Suprapubic skin (tissue), 4 donors: ENCODE data around the gene RPE. TPM values are rescaled to one million over a fixed set of nuclear protein-coding genes. Genes with fewer than 3 reads are reported as not detected.

Source experiments
- DNase-seq, 2 donors: peaks; one replicate each; pipeline ENCODE4 v3.0.0-alpha.2; 2019; ENCODE audit warnings: low spot score in 2 of 2
- H3K27ac ChIP-seq: fragments of 200-600 bp; sonication (generic); one replicate; pipeline ENCODE4 v1.5.1; 2019
- H3K27me3 ChIP-seq: fragments of 200-600 bp; sonication (generic); one replicate; pipeline ENCODE4 v1.5.1; 2019
- H3K36me3 ChIP-seq: fragments of 200-600 bp; sonication (generic); one replicate; pipeline ENCODE4 v1.5.1; 2019
- H3K4me1 ChIP-seq: fragments of 200-600 bp; sonication (generic); one replicate; pipeline ENCODE4 v1.5.1; 2019
- H3K4me3 ChIP-seq: fragments of 200-600 bp; sonication (generic); one replicate; pipeline ENCODE4 v1.5.1; 2019; ENCODE audit warnings: mild to moderate bottlenecking
- H3K9me3 ChIP-seq: fragments of 200-600 bp; sonication (generic); one replicate; pipeline ENCODE4 v1.5.1; 2019
- CTCF ChIP-seq, 2 donors: fragments of 200-600 bp in 1 of 2; fragments of 450-650 bp in 1 of 2; sonication (generic) in 1 of 2; IDR thresholded peaks; one replicate each; pipeline ENCODE4 v1.5.1; 2016 to 2019; ENCODE audit warnings: antibody characterized with exemption in 2 of 2, mild to moderate bottlenecking in 1 of 2, moderate library complexity in 1 of 2
- EP300 ChIP-seq: sonication (generic); formaldehyde crosslinking; IDR thresholded peaks from one replicate; pipeline ENCODE4 v1.6.1; 2017; ENCODE audit warnings: antibody characterized with exemption
- POLR2A ChIP-seq, 2 donors: fragments of 450-650 bp; IDR thresholded peaks; one replicate each; pipeline ENCODE4 v1.6.1; 2017; ENCODE audit warnings: antibody characterized with exemption in 2 of 2, mild to moderate bottlenecking in 2 of 2, moderate library complexity in 2 of 2
- POLR2AphosphoS5 ChIP-seq, 3 donors: sonication (generic); formaldehyde crosslinking; IDR thresholded peaks; one replicate each; pipeline ENCODE4 v1.6.1; 2017; ENCODE audit warnings: antibody characterized with exemption in 3 of 3
- WGBS: methylation state at CpG from one replicate; pipeline ENCODE4 v1.1.5; 2018; 5-methylcytosine and 5-hydroxymethylcytosine counted together
- total RNA-seq, 4 donors: library from RNA; depleted of rRNA; stranded (reverse); fragments of >200 nt; gene quantifications; one replicate each; pipeline ENCODE4 v1.1.0, GENCODE V29; 2016

Gene RPE
- total RNA-seq, 4 donors from 2014 or later = 33.6 to 74.0 (median 46.6) TPM

GRCh38 chr2:210050885-210051284 is 48.4 kb downstream of the RPE start:
- H3K4me3 ChIP-seq = no peak overlapping the region
- H3K9me3 ChIP-seq = peaks cover 3% of the 10 kb centered on the region
- TF ChIP-seq CTCF (IDR thresholded peaks at IDR 0.05) (no peak), EP300 (no peak), POLR2AphosphoS5 (IDR thresholded peaks at IDR 0.05) (no peak), POLR2A (IDR thresholded peaks at IDR 0.05) (no peak)
- WGBS = 100% methylated on average over 1 of the region's 1 CpG
- DNase-seq = no peak
- H3K27ac ChIP-seq = no peak overlapping the region
- H3K36me3 ChIP-seq = peaks cover 13% of the 10 kb centered on the region
- H3K4me1 ChIP-seq = no peaks in the 10 kb centered on the region
- H3K27me3 ChIP-seq = no peaks in the 10 kb centered on the region

GRCh38 chr2:210054696-210055095 is 52.3 kb downstream of the RPE start:
- no peak overlapping the region for H3K4me3 ChIP-seq
- TF ChIP-seq CTCF (IDR thresholded peaks at IDR 0.05) = no peak
- TF ChIP-seq EP300 = no peak
- TF ChIP-seq POLR2A (IDR thresholded peaks at IDR 0.05) = no peak
- TF ChIP-seq POLR2AphosphoS5 (IDR thresholded peaks at IDR 0.05) = no peak
- no peaks in the 10 kb centered on the region for H3K27me3 ChIP-seq
- WGBS = 95% methylated on average over 1 of the region's 1 CpG
- peaks cover 4% of the 10 kb centered on the region for H3K36me3 ChIP-seq
- no peaks in the 10 kb centered on the region for H3K4me1 ChIP-seq
- no peak for DNase-seq
- no peak overlapping the region for H3K27ac ChIP-seq
- H3K9me3 ChIP-seq = no peaks in the 10 kb centered on the region

GRCh38 chr2:210055825-210056224 is 53.4 kb downstream of the RPE start:
- no peak for DNase-seq
- 89% methylated on average over 3 of the region's 3 CpGs for WGBS
- H3K27me3 ChIP-seq = no peaks in the 10 kb centered on the region
- TF ChIP-seq EP300 (no peak), CTCF (IDR thresholded peaks at IDR 0.05) (no peak), POLR2A (IDR thresholded peaks at IDR 0.05) (no peak), POLR2AphosphoS5 (IDR thresholded peaks at IDR 0.05) (no peak)
- no peak overlapping the region for H3K4me3 ChIP-seq
- peaks cover 4% of the 10 kb centered on the region for H3K36me3 ChIP-seq
- no peak overlapping the region for H3K27ac ChIP-seq
- H3K9me3 ChIP-seq = no peaks in the 10 kb centered on the region
- no peaks in the 10 kb centered on the region for H3K4me1 ChIP-seq

GRCh38 chr2:210063306-210063705 is 60.9 kb downstream of the RPE start:
- no peak overlapping the region for H3K27ac ChIP-seq
- no peak for DNase-seq
- no peaks in the 10 kb centered on the region for H3K4me1 ChIP-seq
- H3K36me3 ChIP-seq = no peaks in the 10 kb centered on the region
- H3K4me3 ChIP-seq = no peak overlapping the region
- TF ChIP-seq CTCF (IDR thresholded peaks at IDR 0.05) = no peak
- TF ChIP-seq EP300 = no peak
- TF ChIP-seq POLR2AphosphoS5 (IDR thresholded peaks at IDR 0.05) = no peak
- TF ChIP-seq POLR2A (IDR thresholded peaks at IDR 0.05) = no peak
- 95% methylated on average over 2 of the region's 2 CpGs for WGBS
- no peaks in the 10 kb centered on the region for H3K9me3 ChIP-seq
- H3K27me3 ChIP-seq = no peaks in the 10 kb centered on the region

Other genes starting within 250 kb of the RPE start
- under 1 TPM in 3 of 4 donors, not detected in 1; 0.04 to 0.80 (median 0.21) TPM for gene UNC80, start 230.8 kb upstream of the RPE start, total RNA-seq
- gene KANSL1L, start 168.8 kb downstream of the RPE start, total RNA-seq = 10 to 100 TPM; 18.0 to 48.7 (median 25.6) TPM
- 1 to 10 TPM; 1.5 to 9.8 (median 6.4) TPM for gene ACADL, start 222.8 kb downstream of the RPE start, total RNA-seq